WI38 (cell line): ENCODE results near the gene UBE2E2.

Source experiments
- H3K4me3 ChIP-seq: 2 replicates; pipeline ENCODE4 v1.5.1; 2011; ENCODE audit warnings: low read depth, mild to moderate bottlenecking, control low read depth, low read length
- TF ChIP-seq, protein P1 (sequence below): IDR thresholded peaks from 2 replicates; pipeline ENCODE4 v1.5.1; 2012; ENCODE audit warnings: low read depth, mild to moderate bottlenecking, control low read depth, low read length

The UBE2E2 gene

DNA sequence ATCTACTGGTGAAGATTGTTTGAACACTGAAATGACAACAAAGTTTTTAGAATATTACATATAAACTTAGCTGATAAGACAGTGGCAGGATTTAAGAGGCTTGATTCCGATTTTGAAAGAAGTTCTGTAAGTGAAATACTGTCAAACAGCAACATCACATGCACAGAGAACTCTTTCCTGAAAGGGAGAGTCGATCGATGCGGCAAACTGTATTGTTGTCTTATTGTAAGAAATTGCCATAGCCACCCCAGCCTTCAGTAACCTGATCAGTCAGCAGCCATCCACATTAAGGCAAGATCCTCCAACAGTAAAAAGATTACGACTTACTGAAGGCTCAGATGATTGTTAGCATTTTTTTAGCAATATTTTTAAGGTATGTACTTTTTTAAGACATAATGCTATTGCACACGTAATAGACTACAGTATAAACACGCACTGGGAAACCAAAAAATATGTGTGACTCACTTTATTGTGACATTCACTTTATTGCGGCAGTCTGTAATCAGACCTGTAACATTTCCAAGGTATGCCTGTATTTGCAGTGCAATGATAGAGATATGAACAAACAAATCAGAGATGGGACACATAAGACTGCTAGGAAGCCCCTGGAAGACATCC is 377.1 kb downstream of the UBE2E2 start:
- TF ChIP-seq, protein P1, sequence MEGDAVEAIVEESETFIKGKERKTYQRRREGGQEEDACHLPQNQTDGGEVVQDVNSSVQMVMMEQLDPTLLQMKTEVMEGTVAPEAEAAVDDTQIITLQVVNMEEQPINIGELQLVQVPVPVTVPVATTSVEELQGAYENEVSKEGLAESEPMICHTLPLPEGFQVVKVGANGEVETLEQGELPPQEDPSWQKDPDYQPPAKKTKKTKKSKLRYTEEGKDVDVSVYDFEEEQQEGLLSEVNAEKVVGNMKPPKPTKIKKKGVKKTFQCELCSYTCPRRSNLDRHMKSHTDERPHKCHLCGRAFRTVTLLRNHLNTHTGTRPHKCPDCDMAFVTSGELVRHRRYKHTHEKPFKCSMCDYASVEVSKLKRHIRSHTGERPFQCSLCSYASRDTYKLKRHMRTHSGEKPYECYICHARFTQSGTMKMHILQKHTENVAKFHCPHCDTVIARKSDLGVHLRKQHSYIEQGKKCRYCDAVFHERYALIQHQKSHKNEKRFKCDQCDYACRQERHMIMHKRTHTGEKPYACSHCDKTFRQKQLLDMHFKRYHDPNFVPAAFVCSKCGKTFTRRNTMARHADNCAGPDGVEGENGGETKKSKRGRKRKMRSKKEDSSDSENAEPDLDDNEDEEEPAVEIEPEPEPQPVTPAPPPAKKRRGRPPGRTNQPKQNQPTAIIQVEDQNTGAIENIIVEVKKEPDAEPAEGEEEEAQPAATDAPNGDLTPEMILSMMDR: no peak
- H3K4me3 ChIP-seq: no peak overlapping the region

DNA sequence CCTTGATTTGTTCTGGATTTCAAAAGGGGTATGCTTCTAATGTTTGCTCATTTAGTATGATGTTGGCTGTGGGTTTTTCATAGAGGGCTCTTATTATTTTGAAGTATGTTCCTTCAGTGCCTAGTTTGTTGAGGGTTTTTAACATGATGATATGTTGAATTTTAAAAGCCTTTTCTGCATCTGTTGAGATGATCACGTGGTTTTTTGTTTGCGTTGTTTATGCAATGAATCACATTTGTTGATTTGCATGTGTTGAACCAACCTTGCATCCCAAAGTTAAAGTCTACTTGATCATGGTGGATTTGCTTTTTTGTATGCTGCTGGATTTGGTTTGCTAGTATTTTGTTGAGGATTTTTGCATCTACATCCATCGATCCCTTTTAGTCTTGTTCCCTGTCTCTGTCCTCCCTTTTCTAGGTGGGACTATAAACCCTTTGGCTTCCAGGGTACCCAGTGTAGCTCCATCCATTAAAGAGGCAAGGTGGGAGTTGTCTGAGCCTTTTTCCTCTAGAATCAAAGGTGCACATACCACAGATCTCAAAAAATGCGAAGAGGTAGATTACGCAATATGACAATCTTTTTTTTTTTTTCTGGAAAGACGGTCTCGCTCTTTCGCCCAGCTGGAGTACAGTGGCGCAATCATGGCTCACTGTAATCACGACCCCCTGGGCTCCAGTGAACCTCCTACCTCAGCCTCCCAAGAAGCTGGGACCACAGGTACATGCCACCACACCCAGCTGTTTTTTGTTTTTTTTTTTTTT is 381.0 kb downstream of the UBE2E2 start:
- no peak overlapping the region for H3K4me3 ChIP-seq
- TF ChIP-seq, protein P1: no peak

DNA sequence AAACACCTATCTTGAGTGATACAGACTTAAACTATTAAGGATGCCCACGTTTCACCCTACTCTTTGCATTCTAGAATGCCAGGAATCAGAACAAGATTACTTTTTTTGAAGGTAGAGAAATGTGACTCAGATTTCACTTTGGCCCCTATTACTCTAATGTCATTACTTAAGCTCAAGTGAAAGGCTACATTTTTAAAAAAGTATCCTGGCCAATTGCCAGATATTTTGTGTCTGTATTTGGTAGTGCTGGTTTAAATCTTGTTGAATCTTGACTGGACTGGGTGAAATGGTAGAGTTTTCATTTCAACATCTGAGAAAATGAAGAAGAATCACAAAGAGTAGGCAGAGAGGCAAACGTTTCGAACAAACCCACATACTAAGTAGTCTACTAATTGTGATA is 384.4 kb downstream of the UBE2E2 start:
- TF ChIP-seq, protein P1: no peak
- no peak overlapping the region for H3K4me3 ChIP-seq

DNA sequence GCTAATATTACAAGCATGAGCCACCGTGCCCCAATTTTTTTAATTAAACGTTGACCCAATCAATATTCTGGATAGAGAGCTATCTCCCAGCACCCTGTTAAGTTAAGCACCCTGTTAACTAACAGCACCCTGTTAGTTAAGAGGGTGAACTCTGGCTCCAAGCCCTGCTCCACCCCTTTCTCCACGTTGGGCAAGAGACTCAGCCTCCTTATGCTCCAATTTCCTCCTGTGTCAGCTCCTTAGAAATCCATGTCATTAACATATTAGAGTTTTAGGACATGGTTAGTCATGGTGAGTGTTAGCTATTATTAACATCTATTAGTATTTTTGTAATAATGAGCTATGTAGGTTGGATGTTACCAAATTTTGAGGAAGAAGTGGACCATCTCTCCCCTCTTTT is 385.4 kb downstream of the UBE2E2 start:
- TF ChIP-seq, protein P1: no peak
- no peak overlapping the region for H3K4me3 ChIP-seq

DNA sequence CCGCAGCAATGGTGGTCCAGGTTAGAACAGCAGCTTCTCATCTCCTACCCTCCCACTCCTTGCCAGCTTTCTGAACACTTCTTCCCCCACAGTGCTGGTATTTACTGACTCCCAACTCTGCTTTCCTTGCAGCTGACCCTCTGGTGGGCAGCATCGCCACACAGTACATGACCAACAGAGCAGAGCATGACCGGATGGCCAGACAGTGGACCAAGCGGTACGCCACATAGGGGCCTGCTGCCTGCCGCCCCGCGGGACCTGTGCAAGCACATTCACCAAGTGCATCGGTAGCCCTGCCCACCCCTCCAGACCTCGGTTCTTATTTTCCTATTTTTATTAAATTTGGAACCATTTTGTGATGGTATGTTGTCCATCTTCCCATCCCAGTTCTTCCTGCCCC is 386.5 kb downstream of the UBE2E2 start:
- TF ChIP-seq, protein P1: no peak
- H3K4me3 ChIP-seq: no peak overlapping the region

DNA sequence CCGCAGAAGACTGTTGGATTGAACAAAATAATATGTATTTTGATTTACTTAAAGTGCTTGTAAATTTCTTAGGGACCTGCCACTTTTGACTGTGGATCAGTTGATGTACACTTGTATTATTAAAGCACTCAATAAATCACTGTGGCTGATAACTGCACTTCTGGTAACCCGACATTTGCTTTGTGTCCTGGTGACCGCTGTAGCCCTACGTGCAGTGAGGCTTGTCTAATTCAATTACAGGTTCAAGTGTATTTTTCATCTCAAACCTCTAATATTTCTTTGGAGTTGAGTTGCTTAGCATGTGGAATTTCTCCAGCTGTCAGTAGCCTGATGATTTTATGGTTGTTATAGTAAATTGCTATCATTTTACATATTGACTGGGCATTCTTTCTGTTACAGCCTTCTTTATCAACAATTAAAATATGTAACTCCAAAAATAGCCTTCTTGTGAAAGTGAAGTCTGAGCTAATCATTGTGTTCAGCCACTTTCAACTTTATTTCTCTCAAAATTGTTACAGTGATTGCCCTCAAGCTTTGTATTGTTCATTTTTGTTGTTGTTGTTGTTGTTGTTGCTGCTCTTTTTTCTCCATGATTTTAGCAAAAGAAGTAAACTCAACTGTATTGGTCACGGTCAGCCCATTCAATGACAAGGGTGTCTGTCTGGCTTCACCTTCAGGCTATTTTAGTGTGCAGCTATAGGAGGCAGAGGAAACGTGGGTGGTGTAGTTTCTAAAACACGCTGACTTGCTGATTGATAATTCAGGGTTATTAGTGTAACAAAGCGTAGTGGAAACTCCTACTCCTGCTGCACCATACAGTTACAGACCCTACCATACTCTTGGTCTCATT is 387.5 kb downstream of the UBE2E2 start:
- TF ChIP-seq, protein P1: no peak
- H3K4me3 ChIP-seq: no peak overlapping the region
